NB4 (cell line): ENCODE results near the gene KISS1R.

ENCODE experiments used
- CTCF ChIP-seq: IDR thresholded peaks from one replicate; pipeline ENCODE4 v1.5.1; 2012; ENCODE audit warnings: low read depth, low read length
- MAX ChIP-seq: IDR thresholded peaks from 2 replicates; pipeline ENCODE4 v1.6.1; 2011; ENCODE audit warnings: low read depth, low read length
- MYC ChIP-seq: IDR thresholded peaks from 2 replicates; pipeline ENCODE4 v1.6.1; 2011; ENCODE audit warnings: low read depth, low read length
- POLR2A ChIP-seq: IDR thresholded peaks from 2 replicates; pipeline ENCODE4 v1.6.1; 2011; ENCODE audit warnings: mild to moderate bottlenecking; ENCODE audit not compliant: insufficient read length; ENCODE audit errors: extremely low read depth

- TF ChIP-seq CTCF (no peak), MYC (no peak), POLR2A (no peak), MAX (no peak)
Measured at GRCh38 chr19:873561-874041, 43.5 kb upstream of the KISS1R start.
